Measurements from ENCODE around the gene ZNF532.

ZNF532 gene

GRCh38 chr18:58958628-58959027 lies 94.0 kb downstream of the ZNF532 start:
- Histone ChIP-seq H3K9ac (ENCODE audit: low read depth, low read length) (no peak overlapping the region), H3K27me3 (ENCODE audit: control insufficient read depth, insufficient read depth, low read length) (no peaks in the 10 kb centered on the region), H3K4me1 (ENCODE audit: control insufficient read depth, insufficient read depth, low read length) (no peaks in the 10 kb centered on the region), H3K4me3 (ENCODE audit: low read depth, low read length) (no peak overlapping the region), H3K9me3 (ENCODE audit: control insufficient read depth, insufficient read depth, low read length) (no peaks in the 10 kb centered on the region), H3K36me3 (ENCODE audit: control insufficient read depth, insufficient read depth, low read length) (peaks cover 11% of the 10 kb centered on the region)

GRCh38 chr18:58960508-58960907 lies 95.8 kb downstream of the ZNF532 start:
- H3K4me1 ChIP-seq (ENCODE audit: control insufficient read depth, insufficient read depth, low read length), result no peaks in the 10 kb centered on the region
- H3K9ac ChIP-seq (ENCODE audit: low read depth, low read length), result no peak overlapping the region
- H3K9me3 ChIP-seq (ENCODE audit: control insufficient read depth, insufficient read depth, low read length), result no peaks in the 10 kb centered on the region
- H3K27me3 ChIP-seq (ENCODE audit: control insufficient read depth, insufficient read depth, low read length), result no peaks in the 10 kb centered on the region
- peaks cover 5% of the 10 kb centered on the region for H3K36me3 ChIP-seq (ENCODE audit: control insufficient read depth, insufficient read depth, low read length)
- no peak overlapping the region for H3K4me3 ChIP-seq (ENCODE audit: low read depth, low read length)

DNA sequence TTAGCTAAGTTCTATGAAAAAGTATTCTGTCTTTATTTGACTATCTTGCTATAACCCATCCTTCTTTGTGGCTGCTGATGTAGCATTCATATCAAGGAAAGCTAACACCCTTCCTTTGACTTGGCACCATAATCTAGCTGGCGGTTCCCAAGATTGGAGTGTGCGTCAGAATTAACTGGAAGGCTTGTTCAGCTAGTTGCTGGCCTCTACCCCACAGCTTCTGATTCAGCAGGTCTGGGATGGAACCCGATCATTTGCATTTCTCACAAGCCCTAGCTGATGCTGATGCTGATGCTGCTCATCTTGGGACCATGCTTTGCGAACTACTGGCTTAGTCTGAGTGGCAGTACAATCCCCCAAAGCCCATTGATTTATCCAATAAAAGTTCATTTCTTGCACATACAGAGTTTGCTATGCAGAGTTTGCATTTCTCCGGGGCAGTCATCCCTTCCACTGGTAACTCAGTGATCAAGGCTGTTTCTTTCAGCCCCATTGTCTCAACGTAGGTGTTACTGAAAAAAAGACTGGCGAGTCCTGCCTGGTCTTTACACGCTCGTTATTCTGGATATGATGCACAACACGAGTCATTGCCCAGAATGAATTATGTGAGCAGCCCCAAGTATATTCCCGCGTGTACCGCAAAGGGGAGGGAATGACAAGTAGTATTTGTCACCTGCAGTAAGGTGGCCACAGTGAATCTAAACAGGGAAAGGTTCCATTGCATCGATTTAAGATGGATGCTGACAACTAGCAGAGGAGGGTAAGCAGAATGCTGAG lies 96.5 kb downstream of the ZNF532 start:
- H3K27me3 ChIP-seq (ENCODE audit: control insufficient read depth, insufficient read depth, low read length), result no peaks in the 10 kb centered on the region
- peaks cover 5% of the 10 kb centered on the region for H3K36me3 ChIP-seq (ENCODE audit: control insufficient read depth, insufficient read depth, low read length)
- H3K9me3 ChIP-seq (ENCODE audit: control insufficient read depth, insufficient read depth, low read length), result no peaks in the 10 kb centered on the region
- no peak overlapping the region for H3K9ac ChIP-seq (ENCODE audit: low read depth, low read length)
- no peak overlapping the region for H3K4me3 ChIP-seq (ENCODE audit: low read depth, low read length)
- no peaks in the 10 kb centered on the region for H3K4me1 ChIP-seq (ENCODE audit: control insufficient read depth, insufficient read depth, low read length)

- H3K4me3 ChIP-seq (ENCODE audit: low read depth, low read length), result no peak overlapping the region
- peaks cover 10% of the 10 kb centered on the region for H3K36me3 ChIP-seq (ENCODE audit: control insufficient read depth, insufficient read depth, low read length)
- H3K9ac ChIP-seq (ENCODE audit: low read depth, low read length), result no peak overlapping the region
- H3K27me3 ChIP-seq (ENCODE audit: control insufficient read depth, insufficient read depth, low read length), result no peaks in the 10 kb centered on the region
- H3K9me3 ChIP-seq (ENCODE audit: control insufficient read depth, insufficient read depth, low read length), result no peaks in the 10 kb centered on the region
- H3K4me1 ChIP-seq (ENCODE audit: control insufficient read depth, insufficient read depth, low read length), result no peaks in the 10 kb centered on the region
Observed at GRCh38 chr18:58962336-58962735, 97.7 kb downstream of the ZNF532 start.

DNA sequence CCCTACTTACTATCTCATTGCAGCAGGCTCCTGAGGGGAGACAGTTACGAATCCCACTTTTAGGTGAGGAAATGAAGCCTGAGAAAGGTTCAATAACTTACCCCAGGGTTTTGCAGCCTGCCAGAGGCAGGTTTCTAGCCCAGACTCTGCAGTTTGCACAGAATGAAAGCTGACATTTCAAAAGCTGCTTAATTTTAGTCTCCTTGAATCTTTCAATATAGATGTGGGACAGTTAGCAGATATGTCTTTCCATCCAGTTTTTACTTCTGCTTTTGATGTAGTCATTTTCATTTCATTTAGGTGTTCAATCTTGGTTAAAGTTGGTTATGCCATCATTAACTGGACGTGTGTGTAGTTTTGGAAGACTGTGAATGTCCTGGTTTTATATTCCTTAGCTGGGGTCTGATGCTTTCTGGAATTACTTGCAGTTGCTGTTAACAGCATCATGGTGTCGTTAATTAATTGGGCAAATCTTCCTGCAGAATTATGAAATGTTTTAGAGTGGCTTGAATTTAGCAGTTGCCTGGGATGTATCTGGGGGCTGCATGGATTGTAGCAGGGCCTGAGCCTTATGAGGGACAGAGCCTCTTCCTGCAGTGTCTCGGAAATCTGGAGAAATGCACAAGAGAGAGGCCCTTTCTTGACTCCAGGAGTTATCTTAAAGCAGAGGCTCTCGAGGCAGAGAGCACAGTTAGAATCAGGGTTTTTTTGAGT lies 100.8 kb downstream of the ZNF532 start:
- H3K4me1 ChIP-seq (ENCODE audit: control insufficient read depth, insufficient read depth, low read length), result peaks cover 4% of the 10 kb centered on the region
- H3K36me3 ChIP-seq (ENCODE audit: control insufficient read depth, insufficient read depth, low read length), result peaks cover 25% of the 10 kb centered on the region
- H3K4me3 ChIP-seq (ENCODE audit: low read depth, low read length), result no peak overlapping the region

GRCh38 chr18:58966005-58966677 lies 101.5 kb downstream of the ZNF532 start:
- H3K4me3 ChIP-seq (ENCODE audit: low read depth, low read length), result no peak overlapping the region
- peaks cover 6% of the 10 kb centered on the region for H3K4me1 ChIP-seq (ENCODE audit: control insufficient read depth, insufficient read depth, low read length)
- H3K9me3 ChIP-seq (ENCODE audit: control insufficient read depth, insufficient read depth, low read length), result no peaks in the 10 kb centered on the region
- no peaks in the 10 kb centered on the region for H3K27me3 ChIP-seq (ENCODE audit: control insufficient read depth, insufficient read depth, low read length)
- no peak overlapping the region for H3K9ac ChIP-seq (ENCODE audit: low read depth, low read length)
- H3K36me3 ChIP-seq (ENCODE audit: control insufficient read depth, insufficient read depth, low read length), result peaks cover 27% of the 10 kb centered on the region

More for the DNA sequence above, 100.8 kb downstream of the ZNF532 start:
- no peaks in the 10 kb centered on the region for H3K27me3 ChIP-seq (ENCODE audit: control insufficient read depth, insufficient read depth, low read length)
- H3K9me3 ChIP-seq (ENCODE audit: control insufficient read depth, insufficient read depth, low read length), result no peaks in the 10 kb centered on the region
- H3K9ac ChIP-seq (ENCODE audit: low read depth, low read length), result no peak overlapping the region

- Histone ChIP-seq H3K36me3 (ENCODE audit: control insufficient read depth, insufficient read depth, low read length) (peaks cover 24% of the 10 kb centered on the region), H3K4me1 (ENCODE audit: control insufficient read depth, insufficient read depth, low read length) (peaks cover 6% of the 10 kb centered on the region), H3K9ac (ENCODE audit: low read depth, low read length) (no peak overlapping the region), H3K4me3 (ENCODE audit: low read depth, low read length) (no peak overlapping the region), H3K27me3 (ENCODE audit: control insufficient read depth, insufficient read depth, low read length) (no peaks in the 10 kb centered on the region), H3K9me3 (ENCODE audit: control insufficient read depth, insufficient read depth, low read length) (no peaks in the 10 kb centered on the region)
Observed at GRCh38 chr18:58966704-58967103, 102.0 kb downstream of the ZNF532 start.

GRCh38 chr18:58967751-58968254 lies 103.1 kb downstream of the ZNF532 start:
- H3K9ac ChIP-seq (ENCODE audit: low read depth, low read length), result no peak overlapping the region
- no peak overlapping the region for H3K4me3 ChIP-seq (ENCODE audit: low read depth, low read length)
- no peaks in the 10 kb centered on the region for H3K9me3 ChIP-seq (ENCODE audit: control insufficient read depth, insufficient read depth, low read length)
- peaks cover 6% of the 10 kb centered on the region for H3K4me1 ChIP-seq (ENCODE audit: control insufficient read depth, insufficient read depth, low read length)
- H3K27me3 ChIP-seq (ENCODE audit: control insufficient read depth, insufficient read depth, low read length), result no peaks in the 10 kb centered on the region
- peaks cover 27% of the 10 kb centered on the region for H3K36me3 ChIP-seq (ENCODE audit: control insufficient read depth, insufficient read depth, low read length)

DNA sequence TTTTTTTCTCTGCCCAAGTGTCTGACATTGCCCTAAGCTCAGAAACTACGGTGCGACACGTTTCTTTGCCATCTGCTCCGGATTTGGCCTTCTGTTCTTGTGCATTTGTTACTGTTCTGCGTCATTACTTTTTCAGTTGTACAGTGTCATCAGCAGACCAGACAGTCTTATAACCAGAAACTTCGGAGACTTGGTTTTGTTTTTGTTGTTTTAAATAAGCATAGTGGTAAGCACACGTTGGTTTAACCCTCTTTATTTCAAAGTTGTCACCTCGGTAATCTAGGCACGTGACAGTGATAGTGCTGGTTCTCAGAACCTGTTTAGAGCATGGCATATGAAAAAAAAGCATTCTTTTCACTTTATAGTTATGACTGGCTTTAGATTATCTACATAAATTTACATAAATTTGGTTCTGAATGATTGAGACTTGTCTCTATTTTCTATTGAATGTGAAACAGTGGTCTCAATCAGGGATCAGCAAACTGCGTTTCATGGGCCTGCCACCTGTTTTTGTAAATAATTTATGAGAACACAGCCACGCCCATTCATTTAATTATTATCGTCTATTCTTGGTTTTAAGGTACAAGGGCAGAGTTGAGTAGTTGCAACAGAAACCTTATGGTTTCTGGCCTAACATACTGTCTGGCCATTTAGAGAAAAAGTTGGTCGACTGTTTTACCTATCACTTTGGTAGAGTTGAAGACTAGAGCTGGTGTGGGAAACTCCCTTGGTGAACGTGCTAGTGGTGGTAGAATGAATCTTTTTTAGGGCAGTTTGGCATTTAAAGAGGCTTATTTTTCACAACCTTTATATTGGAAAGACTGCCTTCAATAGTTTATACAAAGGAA lies 106.5 kb downstream of the ZNF532 start:
- peaks cover 33% of the 10 kb centered on the region for H3K36me3 ChIP-seq (ENCODE audit: control insufficient read depth, insufficient read depth, low read length)
- no peaks in the 10 kb centered on the region for H3K27me3 ChIP-seq (ENCODE audit: control insufficient read depth, insufficient read depth, low read length)
- no peaks in the 10 kb centered on the region for H3K9me3 ChIP-seq (ENCODE audit: control insufficient read depth, insufficient read depth, low read length)
- no peak overlapping the region for H3K4me3 ChIP-seq (ENCODE audit: low read depth, low read length)
- H3K9ac ChIP-seq (ENCODE audit: low read depth, low read length), result no peak overlapping the region
- peaks cover 6% of the 10 kb centered on the region for H3K4me1 ChIP-seq (ENCODE audit: control insufficient read depth, insufficient read depth, low read length)

GRCh38 chr18:58975296-58975695 lies 110.6 kb downstream of the ZNF532 start:
- Histone ChIP-seq H3K4me3 (ENCODE audit: low read depth, low read length) (no peak overlapping the region), H3K4me1 (ENCODE audit: control insufficient read depth, insufficient read depth, low read length) (peaks cover 3% of the 10 kb centered on the region), H3K36me3 (ENCODE audit: control insufficient read depth, insufficient read depth, low read length) (peaks cover 23% of the 10 kb centered on the region), H3K27me3 (ENCODE audit: control insufficient read depth, insufficient read depth, low read length) (no peaks in the 10 kb centered on the region), H3K9ac (ENCODE audit: low read depth, low read length) (no peak overlapping the region), H3K9me3 (ENCODE audit: control insufficient read depth, insufficient read depth, low read length) (no peaks in the 10 kb centered on the region)

DNA sequence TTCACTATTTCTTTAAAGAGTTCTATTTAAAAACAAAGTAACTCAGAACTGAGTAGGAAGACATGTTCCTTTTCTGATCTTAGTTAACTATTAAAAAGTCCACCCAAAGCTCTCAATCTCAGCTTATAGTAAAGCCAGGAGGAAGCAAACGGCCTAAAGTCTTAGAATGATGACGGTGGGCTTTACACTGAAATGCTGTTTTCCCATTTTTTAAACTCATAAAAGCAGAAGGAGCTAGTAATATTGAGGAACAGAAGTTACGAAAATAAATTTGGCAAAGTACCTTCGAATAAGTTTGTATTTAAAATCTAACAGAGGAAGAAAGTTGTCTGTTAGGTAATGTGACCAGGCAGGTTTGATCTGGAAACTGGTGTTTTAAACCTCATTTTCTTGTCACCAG lies 111.1 kb downstream of the ZNF532 start:
- Histone ChIP-seq H3K36me3 (ENCODE audit: control insufficient read depth, insufficient read depth, low read length) (peaks cover 23% of the 10 kb centered on the region), H3K4me1 (ENCODE audit: control insufficient read depth, insufficient read depth, low read length) (peaks cover 1% of the 10 kb centered on the region), H3K27me3 (ENCODE audit: control insufficient read depth, insufficient read depth, low read length) (no peaks in the 10 kb centered on the region), H3K9me3 (ENCODE audit: control insufficient read depth, insufficient read depth, low read length) (no peaks in the 10 kb centered on the region), H3K9ac (ENCODE audit: low read depth, low read length) (no peak overlapping the region), H3K4me3 (ENCODE audit: low read depth, low read length) (no peak overlapping the region)

Measured in iPS-15b (cell line).